Thyroid gland (tissue), 4 donors: ENCODE data around the gene TENM3. TPM values are rescaled to one million over a fixed set of nuclear protein-coding genes. Genes with fewer than 3 reads are reported as not detected.

ENCODE experiments used
- DNase-seq, 2 donors: peaks; one replicate each; pipeline ENCODE4 v3.0.0-alpha.2; 2019
- H3K27ac ChIP-seq, 3 donors: fragments of 200-600 bp; sonication (generic); 1 replicate in 2 of 3; 2 replicates in 1 of 3; pipeline ENCODE4 v1.5.1; 2016 to 2019; ENCODE audit warnings: mild to moderate bottlenecking in 1 of 3, moderate library complexity in 1 of 3
- H3K27me3 ChIP-seq: fragments of 200-600 bp; sonication (generic); one replicate; pipeline ENCODE4 v1.5.1; 2019
- H3K36me3 ChIP-seq, 2 donors: fragments of 200-600 bp; sonication (generic); one replicate each; pipeline ENCODE4 v1.5.1; 2016 to 2019
- H3K4me1 ChIP-seq, 2 donors: fragments of 200-600 bp; sonication (generic); one replicate each; pipeline ENCODE4 v1.5.1; 2017 to 2019
- H3K4me3 ChIP-seq, 3 donors: fragments of 200-600 bp; sonication (generic); replicated peaks in 1 of 3; 1 replicate in 2 of 3; 2 replicates in 1 of 3; pipeline ENCODE4 v1.5.1; 2016; ENCODE audit warnings: mild to moderate bottlenecking in 1 of 3
- H3K9me3 ChIP-seq: fragments of 200-600 bp; sonication (generic); one replicate; pipeline ENCODE4 v1.5.1; 2017
- POLR2A ChIP-seq, 2 donors: fragments of 450-650 bp; IDR thresholded peaks; one replicate each; pipeline ENCODE4 v1.6.1; 2017; ENCODE audit warnings: antibody characterized with exemption in 2 of 2, mild to moderate bottlenecking in 2 of 2, moderate library complexity in 1 of 2
- WGBS, 2 donors: methylation state at CpG; one replicate each; pipeline ENCODE4 v1.1.5; 2017; 5-methylcytosine and 5-hydroxymethylcytosine counted together
- intact Hi-C: fragments of 100-400 bp; cut with DNase I; formaldehyde crosslinking; loops from one replicate; pipeline ENCODE4 v1.15.1; 2023
- total RNA-seq, 4 donors: library from RNA; depleted of rRNA; stranded (reverse); fragments of >200 nt; gene quantifications; one replicate each; pipeline ENCODE4 v1.2.3, GENCODE V29; 2016
- TF ChIP-seq, protein P1 (sequence below), 6 experiments: fragments of 200-600 bp in 3 of 6; fragments of 450-650 bp in 3 of 6; sonication (generic) in 3 of 6; IDR thresholded peaks; one replicate each; pipeline ENCODE4 v1.5.1; 2016 to 2019; ENCODE audit warnings: antibody characterized with exemption in 6 of 6, mild to moderate bottlenecking in 2 of 6, inconsistent platforms in 1 of 6, moderate library complexity in 1 of 6

TENM3 gene
- total RNA-seq, 4 donors from 2014 or later: 41.8 to 82.2 (median 68.1) TPM

DNA sequence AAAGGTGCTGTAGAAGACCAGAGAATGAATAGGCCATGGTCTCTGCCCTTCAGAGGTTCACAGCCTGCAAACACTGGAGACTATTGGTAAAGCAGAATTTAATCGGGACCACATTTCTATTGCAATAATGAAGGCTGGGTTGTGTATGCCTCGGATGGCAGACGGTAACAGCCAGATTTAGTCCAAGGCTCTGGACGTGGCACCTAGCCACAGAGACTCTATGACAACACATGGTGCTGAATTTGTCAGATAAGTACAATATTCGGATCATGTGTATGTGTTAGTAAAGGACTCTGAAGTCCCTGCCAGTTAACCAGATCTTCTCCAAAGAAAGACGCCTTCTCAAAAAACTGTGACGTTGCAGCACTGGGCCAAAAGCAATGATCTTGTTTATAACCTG, 545.0 kb downstream of the TENM3 start:
- intact Hi-C loops: no loop called here
- no peak overlapping the region for H3K4me3 ChIP-seq
- peaks cover 0 to 8% of the 10 kb centered on the region in 2 donors for H3K4me1 ChIP-seq
- no peaks in the 10 kb centered on the region for H3K36me3 ChIP-seq
- H3K27ac ChIP-seq: no peak overlapping the region
- TF ChIP-seq POLR2A (IDR thresholded peaks at IDR 0.05): no peak
- TF ChIP-seq, protein P1, sequence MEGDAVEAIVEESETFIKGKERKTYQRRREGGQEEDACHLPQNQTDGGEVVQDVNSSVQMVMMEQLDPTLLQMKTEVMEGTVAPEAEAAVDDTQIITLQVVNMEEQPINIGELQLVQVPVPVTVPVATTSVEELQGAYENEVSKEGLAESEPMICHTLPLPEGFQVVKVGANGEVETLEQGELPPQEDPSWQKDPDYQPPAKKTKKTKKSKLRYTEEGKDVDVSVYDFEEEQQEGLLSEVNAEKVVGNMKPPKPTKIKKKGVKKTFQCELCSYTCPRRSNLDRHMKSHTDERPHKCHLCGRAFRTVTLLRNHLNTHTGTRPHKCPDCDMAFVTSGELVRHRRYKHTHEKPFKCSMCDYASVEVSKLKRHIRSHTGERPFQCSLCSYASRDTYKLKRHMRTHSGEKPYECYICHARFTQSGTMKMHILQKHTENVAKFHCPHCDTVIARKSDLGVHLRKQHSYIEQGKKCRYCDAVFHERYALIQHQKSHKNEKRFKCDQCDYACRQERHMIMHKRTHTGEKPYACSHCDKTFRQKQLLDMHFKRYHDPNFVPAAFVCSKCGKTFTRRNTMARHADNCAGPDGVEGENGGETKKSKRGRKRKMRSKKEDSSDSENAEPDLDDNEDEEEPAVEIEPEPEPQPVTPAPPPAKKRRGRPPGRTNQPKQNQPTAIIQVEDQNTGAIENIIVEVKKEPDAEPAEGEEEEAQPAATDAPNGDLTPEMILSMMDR (IDR thresholded peaks at IDR 0.05): no peak
- no peaks in the 10 kb centered on the region for H3K9me3 ChIP-seq
- WGBS, 2 donors: 89 to 90% methylated on average over 7 of the region's 7 CpGs
- no peaks in the 10 kb centered on the region for H3K27me3 ChIP-seq
- no peak for DNase-seq

DNA sequence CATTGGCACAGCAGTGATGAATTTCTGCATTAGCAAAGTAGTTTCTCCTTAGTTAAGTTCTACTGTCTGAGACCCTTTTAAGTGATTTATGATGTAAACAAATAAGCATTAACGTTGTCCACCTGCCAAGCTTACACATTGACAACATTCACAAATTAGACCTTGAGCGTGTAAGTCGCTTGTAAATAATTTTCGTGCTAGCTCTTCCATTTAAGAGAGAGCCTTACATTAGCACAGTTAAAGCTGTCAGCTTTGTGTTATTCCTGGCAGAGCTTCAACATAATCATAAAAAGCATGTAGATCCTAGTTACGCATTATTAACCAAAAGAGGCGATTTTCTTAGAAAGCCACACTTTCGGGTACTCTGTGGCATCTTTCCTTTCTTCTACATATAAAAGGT, 546.3 kb downstream of the TENM3 start:
- H3K9me3 ChIP-seq: no peaks in the 10 kb centered on the region
- no peak for DNase-seq
- H3K27ac ChIP-seq: no peak overlapping the region
- no peaks in the 10 kb centered on the region for H3K27me3 ChIP-seq
- no peak for TF ChIP-seq POLR2A (IDR thresholded peaks at IDR 0.05)
- TF ChIP-seq, protein P1 (IDR thresholded peaks at IDR 0.05): no peak
- WGBS, 2 donors: 90% methylated on average over 7 of the region's 7 CpGs
- peaks cover 0 to 8% of the 10 kb centered on the region in 2 donors for H3K4me1 ChIP-seq
- no peaks in the 10 kb centered on the region for H3K36me3 ChIP-seq
- intact Hi-C loops: no loop called here
- H3K4me3 ChIP-seq: no peak overlapping the region

DNA sequence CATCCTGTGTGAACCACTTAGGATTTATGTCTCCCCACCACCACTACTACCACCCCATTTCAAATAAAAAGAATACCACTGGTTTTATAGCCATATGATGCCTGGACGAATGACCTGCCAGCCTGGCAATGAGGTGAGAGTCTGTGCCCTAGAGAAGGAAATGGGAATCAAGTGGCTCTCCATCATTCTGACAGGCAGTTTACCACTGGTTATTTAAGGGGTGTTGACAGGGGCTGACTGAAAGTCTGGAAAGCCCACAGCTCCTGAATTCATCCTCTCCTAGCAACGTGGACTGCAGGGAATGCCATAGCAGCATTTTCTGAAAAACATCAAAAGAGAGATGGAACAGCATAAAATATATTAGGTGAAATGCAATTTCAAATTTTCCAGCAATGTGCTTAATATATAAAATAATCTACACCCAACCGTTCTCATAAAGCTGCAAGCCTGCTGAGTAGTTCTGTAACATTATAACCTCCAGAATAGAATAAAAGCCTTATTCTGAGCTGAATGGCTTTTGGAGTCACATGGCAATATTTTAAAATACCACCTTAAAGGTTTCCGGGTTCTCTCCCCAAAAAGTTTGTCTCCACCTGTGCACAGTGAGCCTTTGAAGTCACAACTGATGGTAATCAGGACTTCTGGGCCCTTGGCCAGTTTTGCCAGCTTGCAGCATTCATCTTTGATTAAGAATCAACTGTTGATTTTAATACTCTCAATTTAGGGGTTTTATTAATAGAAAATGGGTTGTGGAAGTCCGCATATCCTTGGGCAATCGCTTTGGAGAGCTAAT, 552.4 kb downstream of the TENM3 start:
- intact Hi-C loops: no loop called here
- H3K9me3 ChIP-seq: no peaks in the 10 kb centered on the region
- no peak for TF ChIP-seq POLR2A (IDR thresholded peaks at IDR 0.05)
- TF ChIP-seq, protein P1 (IDR thresholded peaks at IDR 0.05): no peak
- WGBS, 2 donors: 58 to 79% methylated on average over 6 of the region's 6 CpGs
- H3K36me3 ChIP-seq: no peaks in the 10 kb centered on the region
- DNase-seq: no peak
- H3K4me3 ChIP-seq: no peak overlapping the region
- no peaks in the 10 kb centered on the region for H3K4me1 ChIP-seq
- H3K27me3 ChIP-seq: no peaks in the 10 kb centered on the region
- no peak overlapping the region for H3K27ac ChIP-seq

DNA sequence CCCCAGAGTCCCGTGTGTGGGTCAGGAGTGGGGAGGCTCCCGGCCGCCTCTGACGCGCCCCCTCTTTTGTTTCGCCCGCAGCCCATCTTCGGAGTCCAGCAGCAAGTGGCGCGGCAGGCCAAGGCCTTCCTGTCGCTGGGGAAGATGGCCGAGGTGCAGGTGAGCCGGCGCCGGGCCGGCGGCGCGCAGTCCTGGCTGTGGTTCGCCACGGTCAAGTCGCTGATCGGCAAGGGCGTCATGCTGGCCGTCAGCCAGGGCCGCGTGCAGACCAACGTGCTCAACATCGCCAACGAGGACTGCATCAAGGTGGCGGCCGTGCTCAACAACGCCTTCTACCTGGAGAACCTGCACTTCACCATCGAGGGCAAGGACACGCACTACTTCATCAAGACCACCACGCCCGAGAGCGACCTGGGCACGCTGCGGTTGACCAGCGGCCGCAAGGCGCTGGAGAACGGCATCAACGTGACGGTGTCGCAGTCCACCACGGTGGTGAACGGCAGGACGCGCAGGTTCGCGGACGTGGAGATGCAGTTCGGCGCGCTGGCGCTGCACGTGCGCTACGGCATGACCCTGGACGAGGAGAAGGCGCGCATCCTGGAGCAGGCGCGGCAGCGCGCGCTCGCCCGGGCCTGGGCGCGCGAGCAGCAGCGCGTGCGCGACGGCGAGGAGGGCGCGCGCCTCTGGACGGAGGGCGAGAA, 556.5 kb downstream of the TENM3 start:
- no peak for DNase-seq
- Histone ChIP-seq H3K4me1 (no peaks in the 10 kb centered on the region), H3K27ac (no peak overlapping the region), H3K4me3 (no peak overlapping the region), H3K27me3 (no peaks in the 10 kb centered on the region), H3K9me3 (no peaks in the 10 kb centered on the region), H3K36me3 (no peaks in the 10 kb centered on the region)
- intact Hi-C loops: loop anchor here (10.0 kb wide), 1 partner anchor 125 kb away; no protein-coding TSS in a partner anchor
- TF ChIP-seq, protein P1 (IDR thresholded peaks at IDR 0.05): no peak
- TF ChIP-seq POLR2A (IDR thresholded peaks at IDR 0.05): no peak
- 95 to 96% methylated on average over 78 to 85 of the region's 85 CpGs for WGBS, 2 donors

DNA sequence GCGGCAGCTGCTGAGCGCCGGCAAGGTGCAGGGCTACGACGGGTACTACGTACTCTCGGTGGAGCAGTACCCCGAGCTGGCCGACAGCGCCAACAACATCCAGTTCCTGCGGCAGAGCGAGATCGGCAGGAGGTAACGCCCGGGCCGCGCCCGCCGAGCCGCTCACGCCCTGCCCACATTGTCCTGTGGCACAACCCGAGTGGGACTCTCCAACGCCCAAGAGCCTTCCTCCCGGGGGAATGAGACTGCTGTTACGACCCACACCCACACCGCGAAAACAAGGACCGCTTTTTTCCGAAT, 557.0 kb downstream of the TENM3 start:
- 92 to 94% methylated on average over 10 to 29 of the region's 29 CpGs for WGBS, 2 donors
- Histone ChIP-seq H3K4me3 (no peak overlapping the region), H3K36me3 (no peaks in the 10 kb centered on the region), H3K27ac (no peak overlapping the region), H3K4me1 (no peaks in the 10 kb centered on the region), H3K27me3 (no peaks in the 10 kb centered on the region), H3K9me3 (no peaks in the 10 kb centered on the region)
- TF ChIP-seq, protein P1 (IDR thresholded peaks at IDR 0.05): no peak
- TF ChIP-seq POLR2A (IDR thresholded peaks at IDR 0.05): no peak
- intact Hi-C loops: loop anchor here (10.0 kb wide), 1 partner anchor 125 kb away; no protein-coding TSS in a partner anchor
- DNase-seq: no peak
